Measurements from ENCODE around the gene XKR8. TPM values are rescaled to one million over a fixed set of nuclear protein-coding genes. Genes with fewer than 3 reads are reported as not detected.
"Not testable (repeated sequence)": the region's sequence is repeated elsewhere in the genome, so short reads cannot be mapped to it uniquely, and the experiment has no call there.

The XKR8 gene
- total and polyA plus RNA-seq, 12 donors: 2.2 to 6.0 (median 4.4) TPM

- DNase-seq: peak in 1 of 2 donors; percentile 9
- Histone ChIP-seq H3K4me3 (no peak overlapping the region), H3K36me3 (peaks cover 0 to 97% (median 35%) of the 10 kb centered on the region in 9 donors), H3K4me1 (peaks cover 0 to 37% (median 23%) of the 10 kb centered on the region in 9 donors), H3K27me3 (no peaks in the 10 kb centered on the region), H3K27ac (peak overlapping the region in 2 of 10 donors; percentile 18 to 56), H3K9me3 (no peaks in the 10 kb centered on the region)
- ATAC-seq: peak in 7 of 8 donors; percentile 41 to 79 (median 63)
- intact Hi-C loops (cut with DNase I): no loop called here
- TF ChIP-seq, protein P1, sequence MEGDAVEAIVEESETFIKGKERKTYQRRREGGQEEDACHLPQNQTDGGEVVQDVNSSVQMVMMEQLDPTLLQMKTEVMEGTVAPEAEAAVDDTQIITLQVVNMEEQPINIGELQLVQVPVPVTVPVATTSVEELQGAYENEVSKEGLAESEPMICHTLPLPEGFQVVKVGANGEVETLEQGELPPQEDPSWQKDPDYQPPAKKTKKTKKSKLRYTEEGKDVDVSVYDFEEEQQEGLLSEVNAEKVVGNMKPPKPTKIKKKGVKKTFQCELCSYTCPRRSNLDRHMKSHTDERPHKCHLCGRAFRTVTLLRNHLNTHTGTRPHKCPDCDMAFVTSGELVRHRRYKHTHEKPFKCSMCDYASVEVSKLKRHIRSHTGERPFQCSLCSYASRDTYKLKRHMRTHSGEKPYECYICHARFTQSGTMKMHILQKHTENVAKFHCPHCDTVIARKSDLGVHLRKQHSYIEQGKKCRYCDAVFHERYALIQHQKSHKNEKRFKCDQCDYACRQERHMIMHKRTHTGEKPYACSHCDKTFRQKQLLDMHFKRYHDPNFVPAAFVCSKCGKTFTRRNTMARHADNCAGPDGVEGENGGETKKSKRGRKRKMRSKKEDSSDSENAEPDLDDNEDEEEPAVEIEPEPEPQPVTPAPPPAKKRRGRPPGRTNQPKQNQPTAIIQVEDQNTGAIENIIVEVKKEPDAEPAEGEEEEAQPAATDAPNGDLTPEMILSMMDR (IDR thresholded peaks at IDR 0.05): no peak
- 25 to 28% methylated on average over 1 of the region's 1 CpG for WGBS, 2 donors
These were observed 34.3 kb downstream of the XKR8 start for GRCh38 chr1:27994060-27994459.

- H3K4me1 ChIP-seq: peaks cover 0 to 37% (median 23%) of the 10 kb centered on the region in 9 donors
- intact Hi-C loops (cut with DNase I); H3K27me3 ChIP-seq; DNase-seq; H3K4me3 ChIP-seq; H3K9me3 ChIP-seq; ATAC-seq: not testable (repeated sequence)
- whole genome bisulfite sequencing, 2 donors: 89% methylated on average over 6 of the region's 6 CpGs
- H3K36me3 ChIP-seq: peaks cover 0 to 97% (median 33%) of the 10 kb centered on the region in 9 donors
- H3K27ac ChIP-seq: peak overlapping the region in 1 of 10 donors; percentile 56
These were observed 34.8 kb downstream of the XKR8 start for GRCh38 chr1:27994526-27994925.

GRCh38 chr1:27999055-27999454, 39.3 kb downstream of the XKR8 start:
- H3K36me3 ChIP-seq: peaks cover 0 to 100% (median 50%) of the 10 kb centered on the region in 9 donors
- no peak for DNase-seq

GRCh38 chr1:28002600-28002999, 42.8 kb downstream of the XKR8 start:
- ATAC-seq (no peak), DNase-seq (no peak)
- Histone ChIP-seq H3K9me3 (no peaks in the 10 kb centered on the region), H3K4me3 (no peak overlapping the region), H3K27me3 (no peaks in the 10 kb centered on the region), H3K4me1 (peaks cover 0 to 7% (median 0%) of the 10 kb centered on the region in 9 donors), H3K27ac (no peak overlapping the region), H3K36me3 (peaks cover 0 to 93% (median 35%) of the 10 kb centered on the region in 9 donors)
- 96 to 98% methylated on average over 10 of the region's 10 CpGs for WGBS, 2 donors
- intact Hi-C loops (cut with DNase I): no loop called here
- TF ChIP-seq, protein P1 (IDR thresholded peaks at IDR 0.05): no peak

More at GRCh38 chr1:27999055-27999454, 39.3 kb downstream of the XKR8 start:
- TF ChIP-seq, protein P1 (IDR thresholded peaks at IDR 0.05): no peak
- Histone ChIP-seq H3K27me3 (no peaks in the 10 kb centered on the region), H3K27ac (no peak overlapping the region), H3K4me1 (peaks cover 0 to 7% (median 4%) of the 10 kb centered on the region in 9 donors), H3K9me3 (no peaks in the 10 kb centered on the region), H3K4me3 (no peak overlapping the region)
- intact Hi-C loops (cut with DNase I): no loop called here
- ATAC-seq: no peak
- WGBS, 2 donors: 96 to 100% methylated on average over 1 of the region's 1 CpG

DNA sequence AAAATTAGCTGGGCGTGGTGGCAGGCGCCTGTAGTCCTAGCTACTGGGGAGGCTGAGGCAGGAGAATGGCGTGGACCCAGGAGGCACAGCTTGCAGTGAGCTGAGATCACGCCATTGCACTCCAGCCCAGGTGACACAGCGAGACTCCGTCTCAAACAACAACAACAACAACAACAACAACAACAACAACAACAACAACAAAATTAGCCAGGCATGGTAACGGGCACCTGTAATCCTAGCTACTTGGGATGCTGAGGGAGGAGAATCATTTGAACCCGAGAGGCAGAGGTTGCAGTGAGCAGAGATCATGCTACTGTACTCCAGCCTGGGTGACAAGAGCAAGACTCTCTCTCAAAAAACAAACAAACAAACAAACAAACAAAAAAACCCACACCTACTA, 43.3 kb downstream of the XKR8 start:
- intact Hi-C loops (cut with DNase I); DNase-seq; H3K4me3 ChIP-seq; H3K27me3 ChIP-seq; ATAC-seq; H3K27ac ChIP-seq; H3K9me3 ChIP-seq; H3K4me1 ChIP-seq: not testable (repeated sequence)
- 97 to 100% methylated on average over 7 to 8 of the region's 8 CpGs for WGBS, 2 donors
- H3K36me3 ChIP-seq: peaks cover 0 to 93% (median 33%) of the 10 kb centered on the region in 9 donors
